Brain microvascular endothelial cell (primary cell): ENCODE results near the gene CLCF1.

Experiments
- DNase-seq: peaks from one replicate; pipeline ENCODE4 v3.0.0-alpha.2; 2020
- H3K27ac ChIP-seq: fragments of 250-450 bp; sonication (Bioruptor Pico); 2 replicates; pipeline ENCODE4 v1.5.1; 2020; ENCODE audit warnings: mild to moderate bottlenecking, moderate library complexity
- H3K27me3 ChIP-seq: fragments of 250-450 bp; sonication (Bioruptor Pico); replicated peaks from 2 replicates; pipeline ENCODE4 v1.5.1; 2020; ENCODE audit warnings: mild to moderate bottlenecking
- H3K36me3 ChIP-seq: fragments of 250-450 bp; sonication (Bioruptor Pico); replicated peaks from 2 replicates; pipeline ENCODE4 v1.5.1; 2020; ENCODE audit warnings: mild to moderate bottlenecking
- H3K4me3 ChIP-seq: 2 replicates; pipeline ENCODE4 v1.5.1; 2011; ENCODE audit warnings: low read depth, mild to moderate bottlenecking, control low read depth, low read length, moderate library complexity
- in situ Hi-C: cut with HindIII; loops from 2 replicates; pipeline ENCODE4 v1.10.0; 2017; ENCODE audit warnings: low sequenced_read_pairs, low pct_ligation_motif_present
- TF ChIP-seq, protein P1 (sequence below): IDR thresholded peaks from 2 replicates; pipeline ENCODE4 v1.5.1; 2011; ENCODE audit warnings: low read depth, mild to moderate bottlenecking, moderate library complexity, low read length, control low read depth, inconsistent platforms; ENCODE audit errors: missing control alignments

The CLCF1 gene

DNA sequence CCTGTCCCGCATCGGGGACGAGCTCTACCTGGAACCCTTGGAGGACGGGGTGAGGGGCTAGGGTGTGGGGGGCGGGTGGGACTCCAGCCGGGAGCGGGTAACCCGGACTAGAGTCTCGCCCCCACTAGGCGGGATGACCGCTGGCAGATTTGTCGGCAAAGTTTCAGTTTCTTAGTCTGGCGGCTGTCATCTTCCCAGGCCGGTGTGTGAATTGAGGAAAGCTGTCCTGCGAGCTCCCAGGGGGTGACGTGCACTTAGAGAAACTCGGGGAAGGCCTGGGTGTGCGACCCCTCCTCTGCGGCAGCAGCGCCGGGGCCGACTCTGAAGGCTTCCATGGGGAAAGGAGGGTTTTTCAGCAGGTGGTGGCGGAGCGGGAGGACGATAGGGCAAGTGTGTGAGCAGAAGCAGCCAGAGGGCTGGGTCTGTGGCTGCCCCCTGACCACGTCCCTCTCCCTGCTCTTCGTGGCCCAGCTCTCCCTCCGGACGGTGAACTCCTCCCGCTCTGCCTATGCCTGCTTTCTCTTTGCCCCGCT lies 18.9 kb upstream of the CLCF1 start:
- Histone ChIP-seq H3K36me3 (peaks cover 2% of the 10 kb centered on the region), H3K4me3 (peak overlapping the region; percentile 84), H3K27me3 (no peaks in the 10 kb centered on the region), H3K27ac (no peak overlapping the region)
- in situ Hi-C loops, result no loop called here
- TF ChIP-seq, protein P1, sequence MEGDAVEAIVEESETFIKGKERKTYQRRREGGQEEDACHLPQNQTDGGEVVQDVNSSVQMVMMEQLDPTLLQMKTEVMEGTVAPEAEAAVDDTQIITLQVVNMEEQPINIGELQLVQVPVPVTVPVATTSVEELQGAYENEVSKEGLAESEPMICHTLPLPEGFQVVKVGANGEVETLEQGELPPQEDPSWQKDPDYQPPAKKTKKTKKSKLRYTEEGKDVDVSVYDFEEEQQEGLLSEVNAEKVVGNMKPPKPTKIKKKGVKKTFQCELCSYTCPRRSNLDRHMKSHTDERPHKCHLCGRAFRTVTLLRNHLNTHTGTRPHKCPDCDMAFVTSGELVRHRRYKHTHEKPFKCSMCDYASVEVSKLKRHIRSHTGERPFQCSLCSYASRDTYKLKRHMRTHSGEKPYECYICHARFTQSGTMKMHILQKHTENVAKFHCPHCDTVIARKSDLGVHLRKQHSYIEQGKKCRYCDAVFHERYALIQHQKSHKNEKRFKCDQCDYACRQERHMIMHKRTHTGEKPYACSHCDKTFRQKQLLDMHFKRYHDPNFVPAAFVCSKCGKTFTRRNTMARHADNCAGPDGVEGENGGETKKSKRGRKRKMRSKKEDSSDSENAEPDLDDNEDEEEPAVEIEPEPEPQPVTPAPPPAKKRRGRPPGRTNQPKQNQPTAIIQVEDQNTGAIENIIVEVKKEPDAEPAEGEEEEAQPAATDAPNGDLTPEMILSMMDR, result no peak
- no peak for DNase-seq

DNA sequence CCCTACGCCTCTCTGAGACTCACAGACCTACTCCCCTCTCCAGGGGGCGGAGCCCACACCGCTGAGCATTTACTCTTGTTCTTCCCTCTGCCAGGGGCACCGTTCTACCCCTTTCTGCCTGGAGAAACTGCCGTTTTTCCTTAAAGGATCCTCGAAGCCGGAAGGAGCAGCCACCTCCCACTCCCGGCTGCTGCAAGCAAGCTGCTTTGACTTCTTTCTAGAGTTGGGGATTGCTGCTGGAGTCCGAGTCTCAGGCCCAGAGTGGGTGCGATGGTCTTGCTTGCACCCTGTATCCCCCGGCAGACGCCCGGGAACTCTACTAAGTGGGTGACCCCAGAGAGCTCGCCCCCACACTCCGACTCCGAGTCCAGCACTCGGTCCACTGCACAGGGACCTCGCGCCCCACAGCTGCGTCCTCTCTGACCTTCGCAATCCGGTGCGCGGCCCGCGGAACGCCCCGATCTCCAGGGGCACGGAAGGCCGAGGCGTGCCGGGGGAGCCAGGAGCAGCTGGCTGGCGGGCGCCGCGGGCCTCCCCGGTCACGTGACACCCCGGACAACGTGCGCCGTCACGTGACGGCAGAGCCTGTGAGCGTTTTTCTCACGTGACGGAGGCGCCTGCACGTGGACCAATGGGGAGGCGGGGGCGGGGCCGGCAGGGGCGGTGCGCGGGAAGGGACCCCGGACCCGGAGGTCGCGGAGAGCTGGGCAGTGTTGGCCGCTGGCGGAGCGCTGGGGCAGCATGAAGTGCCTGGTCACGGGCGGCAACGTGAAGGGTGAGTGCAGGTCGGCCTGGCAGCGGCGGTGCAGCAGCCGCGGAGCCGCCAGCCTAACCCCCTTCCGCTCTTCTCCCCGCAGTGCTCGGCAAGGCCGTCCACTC lies 18.1 kb upstream of the CLCF1 start, which contains the start of gene RAD9A:
TSS of gene RAD9A (plus strand) at position 683 of the 879 bp plus-strand sequence. CDS start at position 742, 59 bp downstream.
- Histone ChIP-seq H3K27me3 (no peaks in the 10 kb centered on the region), H3K36me3 (no peaks in the 10 kb centered on the region), H3K27ac (peak within 1 kb of the TSS; percentile 51), H3K4me3 (peak within 1 kb of the TSS; percentile 84)
- in situ Hi-C loops, result no loop called here
- DNase-seq, result peak; percentile 83
- TF ChIP-seq, protein P1, result no peak

DNA sequence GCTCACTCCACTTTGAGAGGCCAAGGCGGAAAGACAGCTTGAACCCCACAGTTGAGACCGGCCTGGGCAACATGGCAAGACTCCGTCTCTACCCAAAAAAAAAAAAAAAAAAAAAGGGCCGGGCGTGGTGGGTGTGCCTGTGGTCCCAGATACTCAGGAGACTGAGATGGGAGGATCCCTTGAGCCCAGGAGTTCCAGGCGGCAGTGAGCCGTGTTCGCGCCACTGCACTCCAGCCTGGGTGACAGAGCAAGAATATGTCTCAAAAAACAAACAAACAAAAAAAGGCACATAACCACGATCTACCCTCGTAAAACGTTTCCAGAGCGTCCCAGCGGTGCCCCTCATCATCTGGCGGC lies 17.5 kb upstream of the CLCF1 start:
- peak overlapping the region; percentile 84 for H3K4me3 ChIP-seq
- peak overlapping the region; percentile 51 for H3K27ac ChIP-seq
- no peak for DNase-seq
- H3K36me3 ChIP-seq, result no peaks in the 10 kb centered on the region
- in situ Hi-C loops, result no loop called here
- TF ChIP-seq, protein P1, result no peak
- no peaks in the 10 kb centered on the region for H3K27me3 ChIP-seq

DNA sequence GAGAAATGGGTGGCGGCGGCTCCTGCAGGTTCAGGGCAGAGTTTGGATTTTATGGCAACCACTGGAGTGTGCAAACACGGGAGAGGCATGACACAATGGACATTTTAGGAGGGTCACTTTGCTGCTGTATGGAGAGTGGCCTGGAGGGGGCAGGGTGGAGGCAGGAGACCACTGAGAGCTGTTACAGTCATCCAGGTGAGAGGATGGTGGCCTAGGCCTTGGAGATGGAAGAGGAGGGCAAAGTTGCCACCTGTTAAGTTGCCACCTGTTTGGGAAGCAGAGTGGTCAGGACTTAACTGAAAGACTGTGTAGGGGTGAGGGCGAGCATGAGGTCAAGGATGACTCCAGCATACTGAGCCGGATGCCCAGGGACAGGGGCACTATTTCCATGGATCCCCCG lies 16.1 kb upstream of the CLCF1 start:
- no peak for DNase-seq
- in situ Hi-C loops, result no loop called here
- TF ChIP-seq, protein P1, result peak; percentile 82

DNA sequence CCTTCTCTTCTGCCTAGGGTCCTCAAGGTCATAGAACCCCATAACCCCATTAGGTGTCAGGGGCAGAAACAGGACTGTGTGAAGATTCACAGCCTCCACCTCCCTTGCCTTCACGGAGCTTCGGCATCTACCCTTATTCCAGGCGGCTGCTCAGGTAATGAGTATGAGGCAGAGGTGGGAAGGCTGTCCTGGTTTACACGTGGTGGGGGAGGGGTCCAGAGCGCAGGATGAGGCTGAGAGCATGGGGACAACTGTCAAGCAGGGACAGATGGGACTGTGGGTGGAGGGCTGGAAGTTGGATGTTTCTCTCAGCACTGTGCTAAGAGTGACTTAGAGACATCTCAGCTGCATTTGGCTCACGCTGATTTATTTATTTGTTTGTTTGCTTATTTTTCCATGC lies 14.1 kb upstream of the CLCF1 start:
- in situ Hi-C loops, result no loop called here
- TF ChIP-seq, protein P1, result no peak

More for the DNA sequence above, 16.1 kb upstream of the CLCF1 start:
- Histone ChIP-seq H3K27me3 (no peaks in the 10 kb centered on the region), H3K27ac (no peak overlapping the region), H3K36me3 (no peaks in the 10 kb centered on the region), H3K4me3 (no peak overlapping the region)

DNA sequence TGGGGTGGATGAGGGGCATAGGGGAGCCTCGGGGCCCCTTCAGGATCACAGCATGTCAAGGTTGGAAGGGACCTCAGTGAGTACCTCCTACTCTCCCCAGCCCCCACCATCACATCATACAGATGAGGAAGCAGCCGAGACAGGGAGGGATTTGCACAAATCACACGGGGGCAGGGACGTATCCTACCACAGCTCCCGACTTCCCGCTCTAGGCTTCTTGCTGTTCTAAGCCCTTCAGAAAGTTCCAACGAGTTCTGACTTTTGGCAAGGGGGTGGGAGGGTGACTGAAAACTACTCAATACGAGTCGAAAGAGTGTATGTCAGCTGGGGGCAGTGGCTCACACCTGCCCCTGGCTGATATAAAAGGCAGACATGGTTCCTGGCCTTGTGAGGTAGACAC lies 13.7 kb upstream of the CLCF1 start:
- in situ Hi-C loops, result no loop called here
- Histone ChIP-seq H3K27ac (no peak overlapping the region), H3K27me3 (no peaks in the 10 kb centered on the region), H3K36me3 (no peaks in the 10 kb centered on the region), H3K4me3 (no peak overlapping the region)
- TF ChIP-seq, protein P1, result no peak
- DNase-seq, result no peak

More for the DNA sequence above, 14.1 kb upstream of the CLCF1 start:
- no peak for DNase-seq
- H3K4me3 ChIP-seq, result no peak overlapping the region
- no peaks in the 10 kb centered on the region for H3K36me3 ChIP-seq
- H3K27ac ChIP-seq, result no peak overlapping the region
- H3K27me3 ChIP-seq, result no peaks in the 10 kb centered on the region
